Mesenteric fat pad (tissue), 1 donor: ENCODE data around the gene MED29. TPM values are rescaled to one million over a fixed set of nuclear protein-coding genes. Genes with fewer than 3 reads are reported as not detected.

Source experiments
- microRNA-seq: library from miRNA; unstranded; fragments of <30 nt; microRNA quantifications from one replicate; pipeline ENCODE4 v1.2.0, GENCODE V29; 2020; ENCODE audit warnings: borderline number of aligned reads
- total RNA-seq: library from RNA; stranded (reverse); fragmentation: NEBNext Ultra II Directional; extraction: Animal tissue kit (Norgen Biotek cat#: 25700); gene quantifications from one replicate; pipeline ENCODE4 v1.2.1, GENCODE V29; 2021
- donor health status: DM: yes; HTN: yes; CAD: no.

The MED29 gene
- total RNA-seq, 1 donor from 2014 or later: 34.1 TPM

Small RNA genes within 50 kb of the gene (microRNA-seq; reads per million reads assigned to microRNA genes)
- gene MIR4530: not detected

Other genes with a start within 250 kb of the MED29 start
- not detected for gene NCCRP1, start 194.4 kb upstream of the MED29 start, total RNA-seq
- not detected for gene SYCN, start 187.1 kb upstream of the MED29 start, total RNA-seq
- gene IFNL3, start 146.4 kb upstream of the MED29 start, total RNA-seq: not detected
- not detected for gene IFNL4, start 142.5 kb upstream of the MED29 start, total RNA-seq
- not detected for gene IFNL2, start 123.0 kb upstream of the MED29 start, total RNA-seq
- not detected for gene IFNL1, start 95.0 kb upstream of the MED29 start, total RNA-seq
- gene LRFN1, start 70.5 kb upstream of the MED29 start, total RNA-seq: 1.1 TPM
- 119 TPM for gene GMFG, start 55.3 kb upstream of the MED29 start, total RNA-seq
- gene SAMD4B, start 49.0 kb upstream of the MED29 start, total RNA-seq: 82.3 TPM
- 29.7 TPM for gene PAF1, start 272 bp upstream of the MED29 start, total RNA-seq
- 1,383 TPM for gene ZFP36, start 15.5 kb downstream of the MED29 start, total RNA-seq
- 56.4 TPM for gene PLEKHG2, start 21.3 kb downstream of the MED29 start, total RNA-seq
- 1,454 TPM for gene RPS16, start 44.6 kb downstream of the MED29 start, total RNA-seq
- gene SUPT5H, start 54.2 kb downstream of the MED29 start, total RNA-seq: 84.5 TPM
- gene TIMM50, start 89.5 kb downstream of the MED29 start, total RNA-seq: 58.4 TPM
- not detected for gene DLL3, start 107.6 kb downstream of the MED29 start, total RNA-seq
- gene SELENOV, start 123.8 kb downstream of the MED29 start, total RNA-seq: not detected
- 2.1 TPM for gene EID2B, start 141.5 kb downstream of the MED29 start, total RNA-seq
- gene EID2, start 148.8 kb downstream of the MED29 start, total RNA-seq: 12.7 TPM
- not detected for gene LGALS13, start 211.1 kb downstream of the MED29 start, total RNA-seq